GM20431 (cell line): ENCODE results near the gene SPEM3.

Experiments used
- in situ Hi-C: fragments of 300-500 bp; cut with MseI, MboI; formaldehyde crosslinking; loops from one replicate; pipeline ENCODE4 v1.15.0; 2020; ENCODE audit warnings: low sequenced_read_pairs; ENCODE audit not compliant: unreplicated experiment

SPEM3 gene

GRCh38 chr17:7440113-7440833 lies 11.6 kb downstream of the SPEM3 start:
- in situ Hi-C loops: no loop called here

- in situ Hi-C loops: no loop called here
Measured at GRCh38 chr17:7440834-7441195, 12.2 kb downstream of the SPEM3 start.

GRCh38 chr17:7441266-7441665 lies 12.6 kb downstream of the SPEM3 start:
- in situ Hi-C loops: no loop called here

GRCh38 chr17:7442142-7442541 lies 13.5 kb downstream of the SPEM3 start:
- in situ Hi-C loops: no loop called here

- in situ Hi-C loops: no loop called here
Measured at GRCh38 chr17:7443499-7444485, 15.1 kb downstream of the SPEM3 start.

GRCh38 chr17:7444682-7445618 lies 16.3 kb downstream of the SPEM3 start, which contains the start of gene CHRNB1:
CHRNB1 (plus strand) TSS chr17:7445061; CDS start chr17:7445128, 67 bp downstream.
- in situ Hi-C loops: no loop called here

- in situ Hi-C loops: no loop called here
Measured at GRCh38 chr17:7445619-7445968, 16.9 kb downstream of the SPEM3 start.

GRCh38 chr17:7448461-7448860 lies 19.8 kb downstream of the SPEM3 start:
- in situ Hi-C loops: no loop called here

- in situ Hi-C loops: no loop called here
Measured at GRCh38 chr17:7459961-7460545, 31.4 kb downstream of the SPEM3 start.

- in situ Hi-C loops: no loop called here
Measured at GRCh38 chr17:7460850-7461660, 32.4 kb downstream of the SPEM3 start.

GRCh38 chr17:7462474-7463371 lies 34.1 kb downstream of the SPEM3 start:
- in situ Hi-C loops: no loop called here

- in situ Hi-C loops: no loop called here
Measured at GRCh38 chr17:7463372-7463846, 34.8 kb downstream of the SPEM3 start.

GRCh38 chr17:7464081-7464480 lies 35.4 kb downstream of the SPEM3 start:
- in situ Hi-C loops: no loop called here

- in situ Hi-C loops: no loop called here
Measured at GRCh38 chr17:7465597-7466275, 37.1 kb downstream of the SPEM3 start.

GRCh38 chr17:7466318-7466638 lies 37.6 kb downstream of the SPEM3 start:
- in situ Hi-C loops: no loop called here

GRCh38 chr17:7466639-7467341 lies 38.1 kb downstream of the SPEM3 start:
- in situ Hi-C loops: no loop called here

GRCh38 chr17:7467498-7467897 lies 38.8 kb downstream of the SPEM3 start:
- in situ Hi-C loops: no loop called here
